GM19043 (cell line): ENCODE data around the gene ARHGAP15.

ENCODE experiments used
- ATAC-seq: cut with Tn5 transposase; IDR thresholded peaks from one replicate; pipeline ENCODE4 v1.9.1; 2021; ENCODE audit warnings: low read depth; ENCODE audit not compliant: unreplicated experiment

The ARHGAP15 gene

DNA sequence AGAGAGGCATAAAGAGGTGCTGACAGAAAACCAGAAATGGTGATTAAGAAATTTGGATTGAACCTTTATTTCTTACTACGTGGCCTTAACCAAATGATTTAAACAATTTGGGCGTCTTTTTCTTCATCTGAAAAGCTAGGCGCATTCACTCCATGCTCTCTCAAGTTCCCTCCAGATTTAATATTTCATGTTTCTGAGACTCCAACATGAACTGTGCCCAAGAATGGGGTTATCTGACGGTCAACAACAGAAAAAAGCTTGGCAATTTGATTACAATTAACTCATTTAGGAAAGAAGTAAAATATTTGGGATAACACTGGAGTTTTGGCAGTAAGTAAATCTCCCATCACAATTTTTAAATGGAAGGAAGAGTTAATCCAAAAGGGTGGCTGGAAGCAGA, 345.4 kb downstream of the ARHGAP15 start:
- no peak for ATAC-seq

DNA sequence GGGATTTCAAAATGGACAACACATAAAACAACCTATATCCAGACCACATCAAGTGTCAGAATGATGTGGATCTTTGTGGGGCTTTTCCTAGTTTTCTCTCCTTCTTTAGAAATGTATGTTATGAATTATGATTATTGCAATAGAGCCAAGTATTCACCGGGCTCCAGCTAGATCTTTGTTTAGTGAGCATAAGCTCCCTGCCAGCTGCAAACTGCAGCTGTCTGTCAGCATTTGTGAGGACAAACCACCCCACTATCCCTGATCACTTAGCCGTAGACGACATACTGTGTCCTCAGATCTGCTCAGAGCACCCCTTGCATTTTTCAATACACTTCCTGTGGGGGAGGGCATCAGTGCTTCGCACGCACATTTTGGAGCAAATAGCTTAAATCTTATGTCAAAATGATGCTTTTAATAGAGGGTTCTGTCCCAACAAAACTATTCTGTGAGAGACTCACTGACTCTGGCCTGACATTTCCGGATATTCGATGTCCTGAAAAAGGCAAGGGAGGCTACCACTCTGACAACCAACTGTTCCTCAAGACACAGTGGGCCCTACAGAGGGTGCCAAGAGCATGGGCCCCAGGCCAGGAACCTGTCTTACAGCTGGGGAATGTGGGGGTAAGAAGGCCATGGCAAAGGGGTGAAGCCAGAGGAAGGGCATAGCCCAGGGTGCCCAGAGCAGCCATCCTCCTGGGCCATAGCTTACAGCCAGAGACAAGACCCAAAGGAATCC, 346.0 kb downstream of the ARHGAP15 start:
- ATAC-seq = no peak

DNA sequence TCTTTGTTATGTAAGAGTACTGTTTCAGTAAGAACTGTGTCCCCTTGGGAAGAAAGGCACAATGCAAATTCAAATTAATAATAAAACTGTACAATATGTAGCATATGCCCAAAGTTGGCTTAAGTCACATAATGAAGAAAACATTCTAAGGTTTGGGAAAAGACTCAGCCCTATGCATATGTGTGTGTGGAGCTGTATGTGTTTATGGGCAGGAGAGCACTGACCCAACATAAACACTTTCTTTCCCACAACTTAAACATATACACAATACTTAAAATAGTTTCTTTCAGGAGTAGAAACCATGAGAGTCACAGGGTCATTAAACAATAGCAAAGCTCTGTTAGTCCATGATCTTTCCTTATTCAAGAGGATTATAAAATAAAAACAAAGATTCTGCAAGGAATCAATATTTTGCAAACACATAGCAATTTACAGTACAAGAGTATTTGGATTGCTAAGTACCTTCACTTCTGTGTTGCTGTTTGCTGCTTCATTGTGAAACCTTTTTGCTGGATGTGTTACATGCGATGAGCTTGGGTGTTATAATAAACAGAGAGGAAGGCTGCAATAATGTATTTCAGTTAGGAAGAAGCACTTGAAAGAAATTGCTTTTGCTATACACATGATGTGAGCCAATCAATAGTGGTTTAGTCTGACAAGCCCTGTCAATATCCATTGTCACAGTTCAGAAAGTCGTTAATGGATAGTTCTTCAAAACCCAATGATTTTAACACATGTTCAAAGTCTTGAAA, 347.3 kb downstream of the ARHGAP15 start:
- no peak for ATAC-seq

GRCh38 chr2:143477714-143478443, 348.7 kb downstream of the ARHGAP15 start:
- ATAC-seq = no peak

DNA sequence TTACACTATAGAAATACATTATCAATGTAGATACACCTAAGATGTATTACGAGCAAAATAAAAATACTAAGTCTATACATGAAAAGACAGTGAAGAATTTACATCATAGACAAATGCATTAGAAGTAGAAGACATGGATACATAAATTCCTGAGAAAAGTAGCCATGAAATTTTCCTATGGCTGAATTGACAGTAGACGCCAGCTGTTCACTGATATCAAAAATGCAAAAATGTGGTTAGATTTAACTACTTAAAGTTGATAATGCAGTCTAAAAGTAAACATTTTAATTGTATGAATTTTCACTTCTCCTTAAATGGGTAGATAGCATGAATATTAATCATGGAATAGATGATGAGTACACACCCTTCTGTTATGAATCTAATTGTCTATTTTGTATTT, 350.9 kb downstream of the ARHGAP15 start:
- ATAC-seq = no peak

DNA sequence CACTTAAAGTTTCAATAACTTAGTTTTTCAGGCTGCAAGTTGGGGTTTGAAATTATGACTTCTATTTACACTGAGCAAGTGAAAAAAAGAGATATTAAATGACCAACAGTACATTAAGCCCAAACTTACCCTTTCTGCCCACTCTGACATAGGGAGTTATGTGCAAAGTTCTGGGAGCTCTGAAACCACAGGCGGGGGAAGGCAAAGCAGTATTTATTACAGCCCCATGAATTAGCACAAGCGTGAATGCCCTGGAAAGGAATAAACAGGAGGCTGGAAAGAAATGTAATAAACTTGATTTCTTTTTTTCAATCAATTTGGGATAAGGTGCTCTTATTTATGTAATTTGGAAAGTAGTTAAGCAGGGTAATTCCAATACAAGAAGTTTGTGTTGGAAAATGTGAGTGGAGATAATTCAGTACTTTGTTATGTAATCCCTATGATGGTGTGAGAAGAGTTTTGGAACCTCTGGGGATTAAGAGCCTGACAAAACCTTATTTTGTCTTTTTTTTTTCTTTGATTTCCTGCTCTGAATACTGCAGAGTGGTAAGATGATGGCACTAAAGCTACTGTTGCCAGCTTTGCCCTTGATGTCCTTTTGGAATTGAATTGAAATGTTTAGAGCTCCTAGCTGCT, 351.5 kb downstream of the ARHGAP15 start:
- ATAC-seq = no peak

DNA sequence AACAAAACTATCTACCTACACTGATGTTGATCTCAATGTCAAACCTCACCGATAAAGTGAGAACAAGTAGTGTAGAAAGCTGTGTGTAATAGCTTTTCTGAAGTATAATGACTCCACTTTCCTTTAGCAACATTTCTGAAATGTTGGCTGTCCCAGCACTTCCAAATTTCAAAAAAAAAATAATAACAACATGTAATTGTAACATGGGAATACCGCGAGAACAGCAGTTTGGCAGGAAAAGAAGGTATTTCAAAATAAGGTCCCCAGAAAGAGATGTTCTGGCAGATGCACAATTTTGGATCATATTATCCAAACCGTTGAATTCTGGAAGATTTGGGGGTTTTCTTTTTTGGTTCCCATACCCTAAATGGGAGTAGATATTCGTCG, 352.0 kb downstream of the ARHGAP15 start:
- ATAC-seq = no peak

- ATAC-seq = no peak
Measured at GRCh38 chr2:143481733-143482132, 352.5 kb downstream of the ARHGAP15 start.

- ATAC-seq = no peak
Measured at GRCh38 chr2:143482316-143482715, 353.1 kb downstream of the ARHGAP15 start.

DNA sequence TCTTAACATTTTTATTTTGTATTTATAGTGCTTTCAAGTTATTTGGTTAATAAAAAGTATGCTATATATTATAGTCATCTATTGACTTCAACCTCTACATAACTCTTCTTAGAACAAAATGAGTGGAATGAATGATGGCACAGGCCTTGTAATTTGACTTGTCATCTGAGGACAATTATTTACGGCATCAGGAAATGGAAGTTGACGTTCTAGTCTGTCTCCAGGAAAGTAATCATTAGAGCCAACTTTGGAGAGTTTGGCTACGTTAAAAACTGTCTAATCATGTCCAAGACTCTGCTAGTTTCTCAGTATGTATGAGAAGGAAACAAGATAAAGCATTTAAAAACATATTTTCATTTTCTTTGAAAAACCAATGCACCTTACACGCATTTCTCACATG, 353.6 kb downstream of the ARHGAP15 start:
- no peak for ATAC-seq

DNA sequence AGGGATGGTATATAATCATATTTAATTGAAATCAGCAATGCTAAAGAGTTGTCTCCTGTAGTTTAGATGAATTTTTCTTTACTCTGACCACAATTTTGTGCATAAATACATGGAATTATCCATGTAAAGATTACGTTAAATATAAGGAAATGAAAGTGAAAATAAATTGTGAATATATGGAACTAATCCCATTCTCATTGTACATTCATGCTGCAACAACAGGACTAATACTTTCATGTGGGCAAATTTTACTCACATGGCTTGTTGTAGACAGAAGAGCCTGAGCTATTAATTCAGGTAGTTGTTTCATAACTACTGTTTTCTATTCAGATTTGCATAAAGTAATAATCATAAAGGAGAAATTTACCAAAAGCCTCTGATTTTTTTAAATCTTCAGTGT, 357.8 kb downstream of the ARHGAP15 start:
- ATAC-seq = no peak

GRCh38 chr2:143489145-143489544, 359.9 kb downstream of the ARHGAP15 start:
- ATAC-seq = no peak

DNA sequence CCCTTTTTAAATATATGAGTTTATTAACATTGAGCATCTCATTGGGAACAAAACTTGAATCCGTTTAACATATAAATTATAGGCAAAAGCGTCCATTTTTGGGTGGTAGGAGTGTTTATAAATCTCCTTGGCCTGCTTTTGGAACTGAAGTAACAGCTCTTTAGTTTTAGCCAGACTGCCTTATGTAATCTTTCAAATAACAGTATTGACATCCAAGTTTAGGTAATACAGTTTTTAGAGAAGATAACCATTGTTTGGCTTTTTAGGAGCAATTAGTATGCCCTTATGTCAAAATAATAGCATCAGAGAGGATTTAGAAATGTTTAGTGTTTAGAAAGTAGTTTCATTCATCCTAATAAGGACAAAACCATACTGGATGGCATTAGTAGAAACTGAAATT, 361.9 kb downstream of the ARHGAP15 start:
- no peak for ATAC-seq

- ATAC-seq = no peak
Measured at GRCh38 chr2:143493339-143493738, 364.1 kb downstream of the ARHGAP15 start.

GRCh38 chr2:143497726-143498125, 368.5 kb downstream of the ARHGAP15 start:
- ATAC-seq = no peak

GRCh38 chr2:143498496-143498895, 369.3 kb downstream of the ARHGAP15 start:
- no peak for ATAC-seq

DNA sequence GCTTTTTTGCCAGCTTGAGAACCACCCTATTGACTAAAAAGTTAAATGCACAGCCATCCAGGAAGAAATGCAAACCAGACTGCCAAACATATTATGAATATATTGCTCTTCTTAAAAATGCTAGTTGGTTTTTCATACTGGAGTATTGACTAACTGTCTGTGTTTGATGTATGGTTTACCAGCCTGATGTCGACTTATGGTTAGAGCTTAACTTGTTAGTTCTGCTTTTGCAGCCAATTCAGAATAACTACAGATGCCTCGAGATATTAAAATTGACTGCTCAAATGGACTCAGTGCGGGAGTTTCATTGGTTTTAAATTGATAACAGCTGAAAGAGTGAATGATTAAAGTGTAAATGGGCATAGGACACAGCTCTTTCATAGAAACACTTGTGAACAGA, 369.8 kb downstream of the ARHGAP15 start:
- ATAC-seq = no peak

DNA sequence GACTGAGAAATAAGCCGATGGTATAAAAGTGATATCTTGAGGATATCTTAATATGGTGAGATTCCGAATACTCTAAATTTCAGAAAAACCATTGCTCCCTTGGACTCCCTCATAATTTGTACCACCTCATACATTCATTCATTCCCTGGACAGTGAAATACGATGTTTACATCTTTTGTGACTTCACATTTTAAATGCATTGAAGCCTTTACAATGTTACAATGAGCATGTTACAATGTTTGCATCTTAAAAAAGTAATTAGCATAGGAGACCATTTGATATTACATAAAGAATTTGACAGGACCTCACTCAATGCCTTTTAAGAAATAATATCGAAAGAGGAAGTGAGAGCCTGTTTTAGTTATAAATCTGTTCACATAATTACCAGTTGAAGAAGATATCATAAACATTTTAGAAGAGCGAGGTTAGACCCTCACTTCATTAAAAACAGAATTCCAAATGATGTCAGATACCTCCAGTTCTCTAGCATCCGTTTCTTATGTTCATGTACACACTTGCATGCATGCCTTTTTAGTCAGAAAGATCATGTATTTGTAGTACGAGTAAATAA, 372.0 kb downstream of the ARHGAP15 start:
- ATAC-seq = no peak

GRCh38 chr2:143503280-143503679, 374.1 kb downstream of the ARHGAP15 start:
- ATAC-seq = no peak

GRCh38 chr2:143504397-143504796, 375.2 kb downstream of the ARHGAP15 start:
- ATAC-seq = no peak

DNA sequence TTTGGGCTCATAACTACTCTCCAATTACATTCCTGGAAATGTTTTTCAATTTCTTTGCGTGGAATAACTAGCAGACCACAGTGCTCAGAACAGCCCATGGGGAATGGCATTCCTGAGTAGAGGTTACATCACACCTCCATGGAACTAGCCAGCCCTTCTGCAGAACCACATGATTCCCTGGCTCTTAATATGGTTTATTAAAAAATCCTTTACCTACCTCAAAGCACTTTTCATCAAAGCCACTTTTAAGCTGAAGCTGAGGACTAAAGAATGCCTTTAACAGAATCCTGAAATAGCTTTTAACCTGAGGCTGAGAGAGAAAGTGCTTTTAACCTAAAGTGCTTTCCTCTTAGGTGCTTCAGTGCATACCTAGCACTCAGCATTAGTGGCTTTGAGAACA, 376.3 kb downstream of the ARHGAP15 start:
- ATAC-seq = no peak
